Stimulated activated CD8-positive, alpha-beta memory T cell treated with anti-CD3 and anti-CD28 coated beads, Interleukin-12 subunit alpha, Interleukin-12 subunit beta, amount 100 ng/mL, for 24 hours (primary cell): Measurements from ENCODE around the gene CD53.
"Not testable (repeated sequence)": the region's sequence is repeated elsewhere in the genome, so short reads cannot be mapped to it uniquely, and the experiment has no call there.

ENCODE experiments used
- DNase-seq: peaks from one replicate; pipeline ENCODE4 v3.0.0-alpha.2; 2020; ENCODE audit errors: extremely low read depth

Gene CD53

DNA sequence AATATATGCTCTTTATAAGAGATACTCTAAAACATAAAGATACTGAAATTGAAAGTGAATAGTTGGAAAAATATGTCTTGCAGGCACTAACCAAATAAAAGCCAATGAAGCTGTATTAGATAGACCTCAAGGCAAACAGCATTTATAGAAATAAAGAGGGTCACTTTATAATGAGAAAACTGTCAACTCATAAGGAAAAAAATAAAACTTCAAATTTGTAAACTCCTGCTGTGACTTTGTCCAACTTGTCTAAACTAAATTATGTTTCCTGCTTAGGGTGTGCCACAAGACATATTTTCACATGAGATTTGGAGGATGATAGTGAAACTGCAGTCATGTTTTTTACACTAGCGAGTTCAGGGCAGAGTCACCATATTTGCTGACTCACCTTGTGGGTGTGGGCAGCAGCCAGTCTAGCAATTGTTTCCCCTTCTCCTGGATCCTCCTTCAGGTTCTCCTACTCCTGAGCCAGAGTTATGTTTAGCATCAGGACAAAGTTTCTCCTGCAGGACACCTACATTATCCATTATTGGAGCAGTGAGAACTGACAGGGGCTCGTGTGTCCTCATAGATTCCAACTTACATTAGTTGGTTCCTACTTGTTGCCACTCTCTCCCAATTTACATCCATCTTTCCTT lies 43.8 kb downstream of the CD53 start:
- no peak for DNase-seq

GRCh38 chr1:110918016-110918415 lies 45.1 kb downstream of the CD53 start:
- DNase-seq, result no peak

DNA sequence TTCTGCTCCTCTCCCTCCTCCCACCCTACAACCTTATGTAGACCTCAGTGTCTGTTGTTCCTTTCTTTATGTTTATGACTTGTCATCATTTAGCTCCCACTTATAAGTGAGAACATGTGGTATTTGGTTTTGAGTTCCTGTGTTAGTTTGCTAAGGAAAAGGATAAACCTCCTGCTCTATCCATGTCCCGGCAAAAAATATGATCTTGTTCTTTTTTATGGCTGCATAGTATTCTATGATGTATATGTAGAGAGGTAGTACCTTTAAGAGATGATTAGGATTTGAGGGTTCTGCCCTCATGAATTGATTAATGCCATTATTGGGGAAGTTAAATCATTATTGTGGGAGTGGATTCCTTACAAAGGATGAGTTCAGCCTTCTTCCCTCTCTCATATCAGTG lies 49.0 kb downstream of the CD53 start:
- DNase-seq, result no peak

DNA sequence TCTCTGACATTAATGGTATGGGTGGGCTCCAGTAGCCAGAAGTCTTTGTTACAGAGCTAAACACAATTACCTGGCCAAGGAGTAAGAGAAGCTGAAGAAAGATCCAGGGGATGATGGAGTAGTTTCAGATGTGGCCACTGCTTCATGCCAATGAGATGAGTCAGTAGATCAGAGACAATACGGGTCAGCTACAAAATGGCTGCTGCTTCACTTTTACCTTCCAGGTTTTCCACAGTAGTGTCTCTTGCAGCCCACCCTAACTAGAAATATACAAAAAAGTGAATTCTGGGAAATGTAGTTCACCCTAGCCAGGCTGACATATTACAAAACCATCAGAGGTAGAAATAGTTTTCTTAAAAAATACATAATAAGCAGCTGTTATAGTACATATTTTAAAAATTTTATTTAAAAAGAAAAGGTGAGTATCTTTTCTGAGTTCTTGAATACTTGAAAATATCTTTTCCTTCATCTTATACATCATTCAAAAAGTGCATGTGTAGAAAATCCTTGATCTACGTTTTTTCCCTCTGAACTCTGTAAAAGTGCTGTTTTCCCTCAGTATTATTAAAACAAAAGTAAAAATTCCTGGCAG lies 54.6 kb downstream of the CD53 start:
- no peak for DNase-seq

DNA sequence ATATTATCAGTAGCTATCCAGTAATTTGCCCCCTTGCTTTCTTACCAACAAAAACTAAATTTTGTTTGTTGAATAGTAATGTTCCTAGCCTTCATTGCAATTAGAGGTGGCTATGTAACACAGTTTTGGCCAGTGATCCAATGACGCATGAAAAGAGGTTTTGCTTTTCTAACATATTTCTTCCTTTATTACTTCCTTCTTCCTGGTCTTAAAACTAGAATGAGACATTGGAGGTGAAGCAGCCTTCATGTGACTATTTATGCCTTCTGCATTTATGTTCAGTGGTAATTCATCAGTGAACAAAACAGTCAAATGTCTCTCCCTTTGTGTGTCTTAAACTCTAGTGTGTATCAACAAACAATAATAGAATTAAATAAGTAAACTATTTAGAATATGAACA lies 55.2 kb downstream of the CD53 start:
- DNase-seq, result no peak

DNA sequence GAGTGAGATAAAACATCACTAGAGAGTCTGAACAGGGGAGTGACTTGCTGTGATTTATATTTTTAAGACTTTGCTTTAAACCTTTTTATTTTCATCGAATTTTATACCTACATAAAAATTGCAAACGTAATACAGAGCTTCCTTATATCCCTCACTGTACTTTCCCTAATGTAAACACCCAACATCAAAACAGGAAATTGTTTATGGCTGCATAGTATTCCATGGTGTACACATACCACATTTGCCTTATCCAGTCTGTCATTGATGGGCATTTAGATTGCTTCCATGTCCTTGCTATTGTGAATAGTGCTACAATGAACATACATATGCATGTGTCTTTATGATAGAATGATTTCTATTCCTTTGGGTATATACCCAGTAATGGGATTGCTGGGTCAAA lies 56.0 kb downstream of the CD53 start:
- no peak for DNase-seq

DNA sequence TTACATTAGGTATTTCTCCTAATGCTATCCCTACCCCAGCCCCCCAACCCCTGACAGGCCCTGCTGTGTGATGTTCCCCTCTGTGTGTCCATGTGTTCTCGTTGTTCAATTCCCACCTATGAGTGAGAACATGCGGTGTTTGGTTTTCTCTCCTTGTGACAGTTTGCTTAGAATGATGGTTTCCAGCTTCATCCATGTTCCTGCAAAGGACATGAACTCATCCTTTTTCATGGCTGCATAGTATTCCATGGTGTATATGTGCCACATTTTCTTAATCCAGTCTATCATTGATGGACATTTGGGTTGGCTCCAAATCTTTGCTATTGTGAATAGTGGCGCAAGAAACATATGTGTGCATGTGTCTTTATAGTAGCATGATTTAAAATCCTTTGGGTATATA lies 58.1 kb downstream of the CD53 start:
- not testable (repeated sequence) for DNase-seq

- no peak for DNase-seq
Observed at GRCh38 chr1:110936567-110936966, 63.6 kb downstream of the CD53 start.

GRCh38 chr1:110944806-110945205 lies 71.9 kb downstream of the CD53 start:
- DNase-seq, result no peak

DNA sequence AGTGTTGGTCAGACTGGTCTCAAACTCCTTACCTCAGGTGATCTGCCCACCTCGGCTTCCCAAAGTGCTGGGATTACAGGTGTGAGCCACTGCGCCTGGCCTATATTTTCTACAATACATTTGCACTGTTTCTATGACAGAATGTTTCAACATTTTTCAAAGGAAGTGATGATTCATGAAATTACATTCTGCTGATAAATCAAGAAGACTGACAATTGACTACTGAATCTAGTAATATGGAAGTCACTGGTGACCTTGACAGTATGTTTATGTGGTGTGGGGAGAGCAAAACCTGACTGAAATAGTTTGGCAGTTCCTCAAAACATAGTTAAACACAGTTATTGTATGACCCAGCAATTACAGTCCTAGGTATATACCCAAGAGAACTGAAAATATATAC lies 72.7 kb downstream of the CD53 start:
- DNase-seq, result no peak

- no peak for DNase-seq
Observed at GRCh38 chr1:110948038-110948810, 75.3 kb downstream of the CD53 start.
